Stimulated activated CD8-positive, alpha-beta memory T cell treated with anti-CD3 and anti-CD28 coated beads, Interleukin-15, amount 100 ng/mL, for 1 hour (primary cell): ENCODE measurements around the gene KIRREL3.

Experiments
- DNase-seq: peaks from one replicate; pipeline ENCODE4 v3.0.0-alpha.2; 2020; ENCODE audit warnings: low read depth

Gene KIRREL3

DNA sequence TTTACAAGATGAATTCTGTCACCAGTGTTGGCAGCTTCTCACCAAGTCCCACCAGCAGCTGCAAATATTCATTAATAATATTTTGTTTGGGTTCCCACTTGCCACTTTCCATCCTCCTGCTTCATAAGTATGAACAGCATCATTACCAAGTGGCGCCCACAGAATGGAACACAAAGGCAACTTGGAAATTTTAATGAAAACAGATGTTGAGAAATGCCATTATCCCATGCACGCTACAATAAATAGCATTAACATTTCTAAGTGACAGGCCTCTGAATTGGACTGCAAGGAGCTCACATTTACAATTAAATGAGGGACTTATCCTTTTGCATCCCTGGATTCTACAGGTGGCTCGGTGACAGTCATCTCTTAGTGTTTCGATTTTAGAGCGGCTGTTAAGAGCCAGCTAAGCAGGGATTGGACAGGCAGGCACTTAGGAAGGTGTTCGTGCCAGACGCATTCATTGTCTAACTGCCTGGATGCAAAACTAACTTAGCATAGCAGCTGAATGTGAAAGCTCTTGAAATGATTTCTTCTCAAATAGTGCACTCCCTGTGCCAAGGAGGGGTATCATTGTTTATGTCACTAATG, 170.3 kb downstream of the KIRREL3 start:
- no peak for DNase-seq

DNA sequence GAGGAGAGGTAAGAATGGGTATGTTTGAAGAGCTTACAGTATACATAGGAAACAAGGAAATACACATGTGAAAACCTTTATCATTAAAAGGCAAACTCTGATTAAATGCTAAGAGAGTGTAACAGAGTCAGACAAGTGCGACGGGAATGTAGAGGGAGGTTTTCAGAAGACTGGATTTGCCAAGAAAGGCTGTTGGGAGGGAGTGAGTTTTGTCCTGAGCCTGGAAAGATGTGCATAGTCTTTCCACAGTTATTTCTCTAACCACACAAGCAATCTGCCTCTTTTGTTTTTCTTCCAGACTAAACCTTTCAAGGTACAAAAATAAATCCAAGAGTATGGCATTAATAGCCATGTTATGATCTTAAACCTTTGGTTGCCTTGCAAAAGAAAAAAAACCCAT, 170.9 kb downstream of the KIRREL3 start:
- DNase-seq: no peak

DNA sequence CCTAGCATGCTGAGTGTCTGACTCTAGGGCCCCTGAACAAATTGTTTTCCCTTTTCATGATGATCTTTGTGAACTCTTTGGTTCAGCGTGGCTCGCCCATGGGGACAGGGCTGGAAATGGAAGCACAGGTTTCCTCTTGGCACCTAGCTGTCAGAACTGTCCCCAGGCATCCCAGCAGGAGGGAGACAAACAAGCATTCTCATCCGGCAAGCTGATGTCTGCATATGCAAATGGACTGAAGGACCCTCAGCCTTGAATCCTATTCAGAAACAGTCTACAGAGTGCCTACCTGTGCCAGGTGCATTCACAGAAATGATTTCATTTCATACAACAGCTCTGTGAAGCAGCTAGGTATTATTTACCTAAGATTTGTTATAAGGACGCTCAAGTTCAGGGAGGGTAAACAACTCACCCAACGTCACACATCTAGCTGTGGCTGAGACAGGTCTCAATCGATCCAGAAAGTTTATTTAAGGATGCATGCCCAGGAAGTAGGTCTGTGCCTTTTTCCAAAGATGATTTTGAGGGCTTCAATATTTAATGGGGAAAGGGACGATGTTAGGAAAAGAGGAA, 176.4 kb downstream of the KIRREL3 start:
- no peak for DNase-seq

DNA sequence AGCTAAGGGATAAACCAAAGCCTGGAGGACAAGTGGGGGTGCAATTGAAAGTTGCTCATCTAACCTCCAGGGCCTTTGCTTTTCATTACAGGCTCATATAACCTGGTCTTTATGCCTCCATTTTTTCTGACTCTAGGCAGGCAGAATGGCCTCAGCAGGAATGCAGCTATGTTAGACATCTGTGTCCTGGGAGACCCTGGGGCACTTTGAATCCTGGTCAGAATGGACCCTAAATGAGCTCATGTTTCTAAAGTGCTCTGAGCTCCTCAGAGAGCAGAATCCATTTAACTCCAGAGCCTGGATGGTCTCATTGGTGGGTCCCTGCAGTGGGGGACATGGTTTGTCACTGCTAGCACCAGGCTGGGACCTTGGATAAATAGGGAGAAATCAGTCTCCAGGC, 177.3 kb downstream of the KIRREL3 start:
- no peak for DNase-seq

DNA sequence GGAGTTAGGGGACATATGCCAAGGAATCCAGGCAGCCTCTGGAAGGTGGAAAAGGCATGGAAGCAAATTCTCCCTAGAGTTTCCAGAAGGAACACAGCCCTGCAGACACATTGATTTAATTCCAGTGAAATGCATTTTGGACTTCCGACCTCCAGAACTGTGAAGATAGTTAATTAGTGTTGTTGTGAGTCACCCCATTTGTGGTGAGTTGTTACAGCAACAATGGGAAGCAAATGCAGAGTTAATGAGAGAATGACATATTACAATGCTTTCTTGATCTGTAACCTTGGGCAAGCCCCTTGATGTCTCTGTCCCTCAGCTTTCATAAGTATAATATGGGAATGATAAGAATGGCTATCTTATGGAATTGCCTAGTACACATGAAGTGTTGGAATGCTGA, 178.7 kb downstream of the KIRREL3 start:
- no peak for DNase-seq

DNA sequence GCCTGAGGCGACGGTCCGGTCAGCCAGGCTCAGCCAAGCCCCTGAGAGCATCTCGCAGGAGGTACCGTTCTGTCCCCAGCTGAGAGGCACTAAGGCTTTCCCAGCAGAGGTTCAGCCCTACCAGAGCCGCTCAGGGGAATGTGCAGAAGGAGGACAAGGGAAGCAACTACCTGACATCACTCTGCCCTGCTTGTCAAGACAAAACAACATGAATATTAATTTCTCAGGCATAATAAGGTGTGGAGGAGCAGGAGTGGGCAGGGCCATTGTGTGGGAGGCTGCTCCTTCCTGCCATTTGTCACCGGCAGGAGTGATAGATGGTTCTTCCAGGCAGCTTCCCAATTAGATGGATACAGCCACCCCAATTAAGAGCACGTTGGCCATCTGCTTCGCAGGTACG, 181.4 kb downstream of the KIRREL3 start:
- DNase-seq: no peak

DNA sequence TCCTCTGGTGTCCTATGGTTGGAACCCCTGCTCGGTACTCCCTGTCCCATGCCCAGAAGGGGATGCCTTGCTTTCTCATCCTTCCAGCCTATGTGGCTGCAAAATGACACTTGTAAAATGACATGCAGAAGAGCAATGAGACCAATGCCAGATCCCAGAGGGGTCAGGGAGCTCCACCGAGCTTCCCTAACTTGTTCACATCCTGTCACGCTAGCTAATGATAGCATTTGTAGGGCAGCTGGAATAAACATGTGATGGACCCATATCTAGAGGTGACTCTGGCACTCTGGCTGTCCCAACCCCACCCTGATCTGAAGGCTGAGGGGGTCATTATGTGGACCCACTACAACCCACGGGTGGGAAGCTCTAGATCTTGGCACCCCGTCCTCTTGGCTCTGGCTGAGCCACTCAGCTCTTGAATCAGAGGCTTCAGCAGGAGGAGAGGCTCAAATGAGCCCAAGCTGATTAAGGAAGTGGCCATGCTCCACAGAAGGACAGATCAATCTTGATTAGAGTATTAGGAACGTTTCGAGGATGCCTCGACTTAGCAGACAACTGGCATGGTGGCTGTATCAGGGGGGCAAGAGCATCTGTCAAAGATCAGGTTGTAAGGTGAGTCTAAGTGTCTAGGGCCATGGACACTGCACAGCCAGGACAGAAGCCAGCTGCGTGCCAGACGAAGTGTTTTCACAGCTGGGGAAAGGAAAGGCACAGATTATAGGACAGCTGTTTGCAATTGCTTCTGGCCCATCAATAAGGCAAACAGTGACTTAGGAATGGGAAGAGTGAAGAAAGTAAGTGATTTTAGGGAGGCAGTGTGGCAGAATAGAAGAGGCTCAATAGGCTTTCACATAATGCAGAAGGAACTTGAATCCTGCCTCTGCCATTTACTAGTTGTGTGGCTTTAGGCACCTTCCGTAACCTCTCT, 182.8 kb downstream of the KIRREL3 start:
- no peak for DNase-seq

DNA sequence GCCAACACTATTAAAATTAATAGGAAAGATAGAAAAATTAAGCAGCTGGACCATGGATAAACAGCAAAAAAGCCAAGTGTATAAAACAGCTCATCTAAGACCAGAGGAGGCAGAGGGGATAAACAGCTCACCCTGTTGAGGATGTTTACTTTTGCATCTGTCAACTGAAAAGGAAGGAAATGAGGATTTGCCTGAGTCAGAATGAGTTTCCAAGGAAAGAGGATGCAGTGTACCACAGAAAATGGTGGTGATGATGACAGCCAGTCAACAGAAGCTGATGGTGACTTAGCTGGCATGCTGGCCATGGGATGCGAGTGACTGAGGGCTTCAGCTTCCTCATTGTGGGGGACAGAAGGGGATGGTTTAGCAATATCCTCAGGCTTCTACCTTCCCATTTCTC, 183.5 kb downstream of the KIRREL3 start:
- DNase-seq: no peak

DNA sequence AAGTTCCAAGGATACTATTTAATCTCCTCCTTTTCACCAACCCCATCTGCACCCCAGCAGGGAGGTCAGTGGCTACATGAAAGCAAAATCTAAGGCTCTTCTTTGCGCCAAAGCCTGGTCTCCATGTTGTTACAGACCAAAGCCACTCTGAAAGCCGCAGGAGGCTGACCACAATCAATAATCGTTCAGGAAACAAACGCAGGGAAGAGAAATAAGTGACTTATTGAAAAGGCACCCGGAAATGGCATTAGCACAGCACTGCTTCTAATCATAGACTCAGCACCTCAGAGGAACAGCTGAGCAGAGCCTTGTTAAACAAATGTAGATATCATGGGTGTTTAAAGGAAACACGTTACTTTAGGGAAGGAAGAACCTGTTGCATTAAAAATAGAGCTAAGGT, 183.9 kb downstream of the KIRREL3 start:
- no peak for DNase-seq

DNA sequence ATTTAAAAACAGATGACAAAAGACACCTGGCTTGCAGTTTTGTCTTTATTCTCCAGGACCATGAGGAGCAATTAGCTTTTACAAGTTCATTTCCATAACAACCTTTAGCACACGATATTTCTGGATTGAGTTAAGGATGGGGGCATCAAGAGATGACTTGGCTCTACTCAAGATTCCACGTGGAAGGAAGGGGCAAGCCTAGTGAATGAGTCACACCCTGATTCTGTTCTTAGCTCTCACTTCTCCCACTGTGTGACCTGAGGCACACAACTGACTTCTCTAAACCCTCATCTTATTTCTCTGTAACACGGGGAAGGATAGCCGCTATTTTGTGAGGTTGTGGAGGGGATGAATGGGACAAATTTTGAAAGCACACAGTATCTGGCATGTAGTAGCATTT, 185.5 kb downstream of the KIRREL3 start:
- DNase-seq: no peak

DNA sequence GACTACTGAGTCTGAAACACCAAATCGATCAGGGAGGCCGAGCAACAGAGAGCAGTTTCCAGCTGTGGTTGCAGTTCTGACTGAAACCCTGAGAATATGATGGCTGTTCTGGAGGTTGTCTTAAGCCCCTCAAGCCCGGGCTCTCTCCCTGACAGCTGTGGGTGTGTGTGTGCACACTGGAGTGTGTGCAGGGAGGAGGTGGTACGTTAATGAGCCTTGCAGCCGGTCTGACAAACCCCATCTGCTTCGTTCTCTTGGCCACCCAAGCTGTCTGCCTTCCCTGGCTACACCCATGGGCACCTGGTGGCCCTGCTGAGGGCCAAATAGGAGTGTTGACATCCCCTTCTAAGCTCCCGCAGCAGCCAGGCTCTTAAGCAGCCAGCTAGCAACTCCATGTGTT, 189.8 kb downstream of the KIRREL3 start:
- DNase-seq: no peak

DNA sequence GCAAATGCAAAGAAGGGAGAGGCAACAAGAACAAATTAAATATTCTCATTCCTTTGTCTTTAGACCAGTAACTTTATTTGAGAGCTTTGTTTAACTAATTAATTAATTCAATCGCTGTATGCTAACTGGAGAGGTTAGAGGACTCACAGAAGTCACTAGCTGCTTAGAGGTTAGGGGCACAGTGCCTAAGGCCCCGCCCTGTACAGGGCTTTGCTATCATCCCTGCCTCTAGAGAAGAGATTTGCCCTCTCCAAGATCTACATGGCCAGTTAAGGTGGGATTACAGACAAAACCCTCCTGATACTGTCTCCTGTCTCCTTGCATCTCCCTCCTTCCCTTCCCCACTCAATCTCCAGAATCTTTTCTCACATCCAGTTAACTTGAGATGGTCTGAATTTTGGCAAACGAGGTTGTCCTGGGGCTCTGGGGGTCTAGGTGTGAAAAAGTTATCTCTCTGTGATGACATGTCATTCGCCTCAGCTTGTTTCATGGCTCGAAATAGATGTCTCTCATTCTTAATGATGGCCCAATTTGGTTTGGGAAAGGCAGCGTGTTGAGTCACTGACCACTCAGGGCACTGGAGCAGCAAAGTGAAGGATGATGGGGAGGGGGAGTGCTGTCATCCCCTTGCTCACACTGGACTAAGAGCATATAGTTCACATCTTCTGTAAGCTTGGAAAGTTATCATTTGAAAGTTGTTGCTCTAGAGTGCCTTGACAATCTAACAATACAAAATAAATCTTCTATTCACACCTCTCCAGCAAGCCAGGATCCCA, 190.9 kb downstream of the KIRREL3 start:
- DNase-seq: no peak

DNA sequence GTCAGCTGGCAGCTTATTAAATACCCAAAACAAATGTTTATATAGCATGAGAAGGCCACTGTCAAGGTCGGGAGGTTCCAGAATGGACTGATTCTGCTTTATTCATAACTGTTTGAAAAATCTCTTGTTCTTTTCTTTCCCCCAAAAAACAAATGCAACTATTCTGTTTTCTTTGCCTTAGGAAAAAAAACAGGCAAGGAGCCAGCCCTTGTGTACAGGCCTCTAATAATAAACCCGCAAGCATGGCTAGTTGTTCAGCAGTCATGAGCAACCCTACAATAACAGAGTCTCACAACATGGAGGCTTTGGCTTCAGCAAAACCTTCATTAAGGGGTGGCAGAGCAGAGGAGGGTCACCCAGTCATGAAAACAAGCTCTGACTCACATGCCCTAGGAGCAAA, 191.7 kb downstream of the KIRREL3 start:
- DNase-seq: no peak

DNA sequence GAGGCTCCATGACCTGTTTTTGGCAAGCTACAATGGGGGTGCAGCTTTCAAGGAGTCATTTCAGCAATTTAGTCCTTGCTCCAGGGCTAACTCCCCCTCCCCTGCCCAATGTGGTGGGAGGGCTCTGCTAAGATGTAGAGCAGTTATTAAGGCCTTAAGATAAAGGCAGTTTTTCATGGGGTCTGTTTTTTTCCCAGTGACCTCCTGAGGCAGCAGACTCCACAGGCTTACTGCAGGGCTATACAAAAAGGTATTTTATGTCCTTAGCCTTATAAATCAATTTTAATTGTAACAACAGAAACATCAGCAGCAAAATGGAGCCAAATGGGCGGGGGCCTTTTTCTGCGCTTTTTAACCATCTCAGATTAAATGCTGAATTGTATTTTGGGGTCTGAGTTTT, 192.3 kb downstream of the KIRREL3 start:
- no peak for DNase-seq

DNA sequence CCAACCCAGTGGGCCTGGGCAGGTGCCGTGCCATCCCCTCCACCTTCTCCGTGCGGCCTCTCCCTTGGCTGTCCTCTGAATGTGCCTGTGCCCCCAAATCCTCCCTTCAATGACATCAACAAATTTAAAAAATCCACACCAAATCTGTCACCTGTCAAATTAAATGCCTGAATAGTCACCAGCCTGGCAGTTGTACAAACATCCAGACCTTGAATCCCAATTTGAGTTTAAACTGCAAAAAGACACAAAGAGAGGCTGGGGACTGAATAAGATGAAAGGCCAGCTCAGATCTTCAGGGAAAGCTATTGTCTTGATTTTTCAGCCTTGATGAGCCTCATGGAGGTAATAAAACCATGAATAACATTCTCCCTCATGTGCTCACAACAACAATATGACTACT, 194.7 kb downstream of the KIRREL3 start:
- DNase-seq: no peak

DNA sequence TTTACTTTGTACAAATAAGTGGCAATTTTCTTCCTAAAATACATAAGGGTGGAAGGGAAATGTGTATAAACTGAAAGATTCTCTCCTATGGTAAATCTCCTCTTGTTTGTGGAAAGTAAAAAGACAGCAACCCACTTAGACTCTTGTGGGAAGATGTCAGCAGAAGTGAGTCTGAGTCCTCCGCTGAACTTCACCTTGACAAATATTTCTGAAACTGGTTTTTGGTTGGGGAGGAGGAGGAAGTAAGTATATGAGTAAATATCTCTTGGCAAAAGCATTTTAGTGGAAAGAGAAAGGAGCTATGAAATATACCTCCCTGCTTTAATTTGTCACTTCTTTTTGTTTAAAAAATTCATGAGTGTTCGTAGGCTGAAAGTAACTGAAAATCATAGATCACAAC, 196.2 kb downstream of the KIRREL3 start:
- no peak for DNase-seq

DNA sequence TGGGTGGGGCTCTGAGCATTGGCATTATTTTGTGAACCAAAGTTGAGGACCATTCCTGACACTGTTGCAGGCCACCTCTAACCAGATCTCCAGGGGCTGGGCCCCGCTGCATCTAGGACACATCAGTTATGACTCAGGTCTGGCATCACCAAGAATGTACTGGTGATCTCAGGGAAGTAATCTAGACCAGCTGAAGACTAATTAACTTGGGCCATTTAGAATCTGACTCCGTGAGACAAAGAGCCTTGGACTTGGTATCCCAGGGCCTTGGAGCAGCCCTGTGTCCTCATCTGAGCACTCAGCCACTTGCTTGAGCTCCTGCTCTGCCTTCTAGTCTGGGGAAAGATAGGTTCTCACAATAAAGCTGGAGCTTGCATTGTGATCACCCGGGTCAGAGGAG, 200.6 kb downstream of the KIRREL3 start:
- no peak for DNase-seq

DNA sequence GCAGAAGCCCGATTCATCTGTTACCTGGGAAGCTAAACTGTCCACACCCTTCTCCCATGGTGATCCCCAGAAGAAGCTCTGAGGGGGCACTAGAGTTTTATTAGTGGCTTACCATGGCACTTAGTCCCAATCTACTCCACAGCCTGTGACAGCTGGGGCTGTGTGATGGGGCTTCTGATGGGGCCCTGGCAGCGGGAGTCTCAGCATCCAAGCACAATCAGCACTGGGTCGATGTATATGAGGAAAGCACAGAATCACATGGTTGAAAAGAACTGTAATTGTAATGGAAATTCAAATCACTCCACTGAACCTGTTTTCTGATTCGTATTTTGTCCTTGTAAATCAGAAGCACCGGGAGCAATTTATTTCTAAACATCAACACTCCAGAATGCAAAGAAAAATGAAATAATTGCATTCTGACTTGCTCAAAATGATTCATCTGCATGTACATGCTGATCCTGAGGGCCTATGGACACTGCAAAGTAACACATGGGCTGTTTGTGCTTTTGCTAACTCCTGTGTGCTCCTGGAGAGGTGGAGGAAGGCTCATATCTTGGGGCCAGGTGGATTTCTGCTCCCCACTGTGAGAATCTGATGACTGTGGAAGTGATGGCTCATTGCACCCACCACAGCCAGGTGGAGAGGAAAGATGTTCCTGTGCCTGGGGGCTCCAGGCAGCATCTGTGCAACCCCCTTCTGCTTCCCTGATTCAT, 203.0 kb downstream of the KIRREL3 start:
- no peak for DNase-seq

DNA sequence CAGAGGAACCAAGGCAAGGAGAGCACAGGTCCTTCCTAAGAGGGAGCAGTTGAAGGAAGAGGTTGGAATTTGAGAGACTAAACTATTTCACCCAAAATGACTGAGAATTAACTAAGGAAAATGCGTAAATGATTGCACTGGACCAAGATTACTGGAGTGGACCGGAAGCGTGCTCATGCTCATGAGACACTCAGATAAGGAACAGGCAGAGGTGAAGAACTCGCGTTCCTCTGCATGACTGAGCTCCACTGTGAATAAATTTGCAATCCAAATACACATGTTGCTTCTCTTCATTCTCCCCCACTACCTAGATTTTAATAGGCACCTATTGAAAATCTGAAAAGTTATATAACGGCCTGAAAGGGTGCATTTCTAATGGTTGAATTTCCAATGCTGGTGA, 207.0 kb downstream of the KIRREL3 start:
- no peak for DNase-seq

DNA sequence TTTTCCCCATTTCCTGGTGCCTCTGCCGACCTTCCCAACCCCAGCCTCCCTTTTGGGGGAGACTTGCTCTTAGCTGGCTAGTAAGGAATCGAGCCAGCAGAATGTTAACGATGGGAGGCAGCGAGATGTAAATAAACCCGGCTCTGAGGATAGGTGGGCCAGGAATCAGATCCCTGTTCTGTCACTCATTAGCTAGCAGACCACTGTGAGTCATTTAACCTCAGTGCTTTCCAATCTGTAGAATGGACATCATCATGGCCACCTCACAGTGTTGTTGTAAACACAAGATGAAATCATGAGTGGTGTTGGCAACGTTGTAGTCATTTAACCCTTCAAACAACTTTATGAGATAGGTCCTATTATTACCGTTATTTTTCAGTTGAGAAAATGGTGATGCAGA, 208.6 kb downstream of the KIRREL3 start:
- no peak for DNase-seq

DNA sequence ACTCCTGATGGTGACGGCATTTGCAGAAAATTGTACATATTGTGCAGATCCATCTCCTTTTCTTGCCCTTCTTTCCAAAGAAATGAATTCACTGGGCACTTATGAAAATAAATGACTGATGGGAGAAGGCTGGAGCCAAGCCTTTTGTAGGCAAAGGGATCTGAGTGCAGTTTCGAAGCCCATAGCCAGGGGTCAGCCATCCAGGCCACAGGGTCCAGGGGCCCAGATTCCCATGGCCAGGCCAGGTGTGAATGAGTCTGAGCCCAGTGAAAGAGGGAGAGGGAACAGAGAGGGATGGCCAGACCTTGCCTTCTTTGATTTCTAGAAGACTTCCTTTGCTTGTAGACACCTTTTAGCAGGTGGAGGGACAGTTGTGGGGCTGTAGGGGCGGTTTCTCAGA, 209.1 kb downstream of the KIRREL3 start:
- DNase-seq: no peak

DNA sequence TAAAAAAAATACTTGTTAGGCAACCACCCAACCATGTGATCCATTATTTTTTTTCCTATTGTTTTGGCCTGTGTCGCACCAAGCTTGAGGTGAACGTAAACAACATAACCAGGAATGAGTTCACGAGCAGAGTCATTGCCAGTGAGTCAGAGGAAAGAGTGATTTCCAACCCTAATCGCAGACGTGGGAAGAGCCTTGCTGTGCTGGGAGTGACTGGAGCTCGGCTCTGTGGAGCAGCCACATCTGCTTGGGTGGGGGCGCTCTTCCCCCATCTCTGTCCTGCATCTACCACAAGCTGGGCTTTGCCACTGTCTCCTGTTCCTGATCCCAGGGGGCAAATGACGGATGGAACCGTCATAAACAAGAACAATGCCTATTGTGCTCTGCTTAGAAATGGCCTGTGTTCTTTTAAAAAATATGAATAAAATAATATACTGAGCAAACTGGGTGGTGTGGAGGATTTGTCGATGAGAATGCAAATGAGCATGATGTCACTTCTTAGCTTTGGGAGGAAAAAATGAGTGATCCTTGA, 210.0 kb downstream of the KIRREL3 start:
- DNase-seq: no peak
